ENCODE measurements around the gene AURKA.

DNA sequence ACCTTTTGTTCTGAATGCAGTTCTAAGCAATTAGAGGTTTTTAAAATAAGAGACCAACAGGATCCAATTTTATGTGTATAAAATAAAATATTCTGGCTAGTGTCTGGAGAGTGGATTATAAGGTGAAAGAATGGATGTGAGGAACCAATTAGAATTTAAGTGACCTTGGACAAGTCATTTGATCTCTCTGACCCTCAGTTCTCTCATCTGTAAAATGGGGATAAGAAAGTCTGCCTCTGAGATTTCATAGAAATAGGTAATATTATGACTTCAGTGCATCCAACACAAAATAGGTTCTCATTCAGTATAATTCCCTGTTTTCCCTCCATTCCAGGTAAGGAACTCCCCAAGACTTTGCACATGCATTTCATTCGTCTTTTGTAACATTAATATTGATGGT, 38.9 kb upstream of the AURKA start:
- TF ChIP-seq CTCF (IDR thresholded peaks at IDR 0.05) (no peak), EP300 (IDR thresholded peaks at IDR 0.05) (no peak)
